Measurements from ENCODE around the gene ADRA2C.

Gene ADRA2C

GRCh38 chr4:3759236-3759635, 6.9 kb upstream of the ADRA2C start:
- Histone ChIP-seq H4K20me1 (ENCODE audit: insufficient read depth, low read length) (no peaks in the 10 kb centered on the region), H3K9me2 (ENCODE audit: low read depth, low read length) (no peaks in the 10 kb centered on the region), H3K4me2 (ENCODE audit: low read length) (no peak overlapping the region), H3F3A (ENCODE audit: insufficient read depth, low read length) (no peaks in the 10 kb centered on the region), H3K4me3 (ENCODE audit: low read depth, low read length, poor library complexity, severe bottlenecking) (no peak overlapping the region), H3K9ac (ENCODE audit: low read length) (no peak overlapping the region), H3K36me3 (ENCODE audit: insufficient read depth, low read length) (no peaks in the 10 kb centered on the region), H3K79me2 (ENCODE audit: insufficient read depth, low read length) (no peaks in the 10 kb centered on the region), H3K27ac (ENCODE audit: low read depth, low read length, poor library complexity, severe bottlenecking) (no peak overlapping the region), H2AFZ (ENCODE audit: low read length) (no peak overlapping the region), H3K9me3 (ENCODE audit: low read length) (no peaks in the 10 kb centered on the region), H3K4me1 (ENCODE audit: insufficient read depth, low read length, severe bottlenecking) (no peaks in the 10 kb centered on the region), H3K27me3 (ENCODE audit: insufficient read depth, low read length) (no peaks in the 10 kb centered on the region)
- TF ChIP-seq EZH2 (IDR thresholded peaks at IDR 0.05; ENCODE audit: borderline replicate concordance, low read length) (no peak), CTCF (IDR thresholded peaks at IDR 0.05; ENCODE audit: low read length) (no peak)

GRCh38 chr4:3760346-3760745, 5.8 kb upstream of the ADRA2C start:
- Histone ChIP-seq H4K20me1 (ENCODE audit: insufficient read depth, low read length) (no peaks in the 10 kb centered on the region), H3K4me1 (ENCODE audit: insufficient read depth, low read length, severe bottlenecking) (no peaks in the 10 kb centered on the region), H3K4me3 (ENCODE audit: low read depth, low read length, poor library complexity, severe bottlenecking) (no peak overlapping the region), H3F3A (ENCODE audit: insufficient read depth, low read length) (no peaks in the 10 kb centered on the region), H3K4me2 (ENCODE audit: low read length) (no peak overlapping the region), H3K27ac (ENCODE audit: low read depth, low read length, poor library complexity, severe bottlenecking) (no peak overlapping the region), H2AFZ (ENCODE audit: low read length) (no peak overlapping the region), H3K27me3 (ENCODE audit: insufficient read depth, low read length) (no peaks in the 10 kb centered on the region), H3K36me3 (ENCODE audit: insufficient read depth, low read length) (no peaks in the 10 kb centered on the region), H3K9me3 (ENCODE audit: low read length) (no peaks in the 10 kb centered on the region), H3K9me2 (ENCODE audit: low read depth, low read length) (no peaks in the 10 kb centered on the region), H3K9ac (ENCODE audit: low read length) (no peak overlapping the region), H3K79me2 (ENCODE audit: insufficient read depth, low read length) (no peaks in the 10 kb centered on the region)
- TF ChIP-seq CTCF (IDR thresholded peaks at IDR 0.05; ENCODE audit: low read length) (no peak), EZH2 (IDR thresholded peaks at IDR 0.05; ENCODE audit: borderline replicate concordance, low read length) (no peak)

- Histone ChIP-seq H3K79me2 (ENCODE audit: insufficient read depth, low read length) (no peaks in the 10 kb centered on the region), H2AFZ (ENCODE audit: low read length) (no peak overlapping the region), H3K27me3 (ENCODE audit: insufficient read depth, low read length) (no peaks in the 10 kb centered on the region)
Measured at GRCh38 chr4:3760841-3761240, 5.3 kb upstream of the ADRA2C start.

More at GRCh38 chr4:3760841-3761240, 5.3 kb upstream of the ADRA2C start:
- H3K4me2 ChIP-seq (ENCODE audit: low read length): no peak overlapping the region
- TF ChIP-seq EZH2 (IDR thresholded peaks at IDR 0.05; ENCODE audit: borderline replicate concordance, low read length) (no peak), CTCF (IDR thresholded peaks at IDR 0.05; ENCODE audit: low read length) (no peak)
- no peak overlapping the region for H3K9ac ChIP-seq (ENCODE audit: low read length)
- H3K9me2 ChIP-seq (ENCODE audit: low read depth, low read length): no peaks in the 10 kb centered on the region
- H4K20me1 ChIP-seq (ENCODE audit: insufficient read depth, low read length): no peaks in the 10 kb centered on the region
- H3K4me1 ChIP-seq (ENCODE audit: insufficient read depth, low read length, severe bottlenecking): no peaks in the 10 kb centered on the region
- no peaks in the 10 kb centered on the region for H3K36me3 ChIP-seq (ENCODE audit: insufficient read depth, low read length)
- no peak overlapping the region for H3K27ac ChIP-seq (ENCODE audit: low read depth, low read length, poor library complexity, severe bottlenecking)
- no peaks in the 10 kb centered on the region for H3F3A ChIP-seq (ENCODE audit: insufficient read depth, low read length)
- no peaks in the 10 kb centered on the region for H3K9me3 ChIP-seq (ENCODE audit: low read length)
- no peak overlapping the region for H3K4me3 ChIP-seq (ENCODE audit: low read depth, low read length, poor library complexity, severe bottlenecking)

Measured in OCI-LY1 (cell line).